ENCODE data around the gene SAP130.

SAP130 gene

GRCh38 chr2:128012698-128013097 is 15.2 kb downstream of the SAP130 start:
- no peaks in the 10 kb centered on the region for H3K27me3 ChIP-seq (ENCODE audit: insufficient read depth, low read depth)
- H3K4me1 ChIP-seq (ENCODE audit: low read depth, poor library complexity, severe bottlenecking), result no peaks in the 10 kb centered on the region
- TF ChIP-seq CTCF (conservative IDR thresholded peaks at IDR 0.05; ENCODE audit: low read depth, low read length), result no peak
- H3K4me2 ChIP-seq, result no peak overlapping the region
- no peak overlapping the region for H3K4me3 ChIP-seq (IDR thresholded peaks at IDR 0.05; ENCODE audit: insufficient read depth, low read depth, low read length)
- no peaks in the 10 kb centered on the region for H3K36me3 ChIP-seq (ENCODE audit: insufficient read depth)
- no peaks in the 10 kb centered on the region for H4K20me1 ChIP-seq (ENCODE audit: insufficient read depth)
- H3K27ac ChIP-seq, result no peak overlapping the region
- no peaks in the 10 kb centered on the region for H3K79me2 ChIP-seq (ENCODE audit: insufficient read depth, low read depth)
- H2AFZ ChIP-seq (ENCODE audit: low read depth), result no peak overlapping the region
- no peak overlapping the region for H3K9ac ChIP-seq

GRCh38 chr2:128008074-128008672 is 19.7 kb downstream of the SAP130 start:
- H3K9ac ChIP-seq, result no peak overlapping the region
- H3K27me3 ChIP-seq (ENCODE audit: insufficient read depth, low read depth), result no peaks in the 10 kb centered on the region
- no peaks in the 10 kb centered on the region for H3K79me2 ChIP-seq (ENCODE audit: insufficient read depth, low read depth)
- H3K4me2 ChIP-seq, result no peak overlapping the region
- TF ChIP-seq CTCF (conservative IDR thresholded peaks at IDR 0.05; ENCODE audit: low read depth, low read length), result no peak
- no peaks in the 10 kb centered on the region for H3K36me3 ChIP-seq (ENCODE audit: insufficient read depth)
- no peak overlapping the region for H2AFZ ChIP-seq (ENCODE audit: low read depth)
- H3K4me1 ChIP-seq (ENCODE audit: low read depth, poor library complexity, severe bottlenecking), result no peaks in the 10 kb centered on the region
- no peaks in the 10 kb centered on the region for H4K20me1 ChIP-seq (ENCODE audit: insufficient read depth)
- no peak overlapping the region for H3K4me3 ChIP-seq (IDR thresholded peaks at IDR 0.05; ENCODE audit: insufficient read depth, low read depth, low read length)
- H3K27ac ChIP-seq, result no peak overlapping the region

- no peak for TF ChIP-seq CTCF (conservative IDR thresholded peaks at IDR 0.05; ENCODE audit: low read depth, low read length)
- Histone ChIP-seq H3K79me2 (ENCODE audit: insufficient read depth, low read depth) (no peaks in the 10 kb centered on the region), H3K4me3 (IDR thresholded peaks at IDR 0.05; ENCODE audit: insufficient read depth, low read depth, low read length) (no peak overlapping the region), H2AFZ (ENCODE audit: low read depth) (no peak overlapping the region), H3K4me2 (no peak overlapping the region), H3K9ac (no peak overlapping the region), H3K36me3 (ENCODE audit: insufficient read depth) (no peaks in the 10 kb centered on the region), H3K4me1 (ENCODE audit: low read depth, poor library complexity, severe bottlenecking) (no peaks in the 10 kb centered on the region), H3K27me3 (ENCODE audit: insufficient read depth, low read depth) (no peaks in the 10 kb centered on the region), H3K27ac (no peak overlapping the region), H4K20me1 (ENCODE audit: insufficient read depth) (no peaks in the 10 kb centered on the region)
These were observed 23.4 kb downstream of the SAP130 start for GRCh38 chr2:128004509-128004908.

- Histone ChIP-seq H3K4me2 (no peak overlapping the region), H3K79me2 (ENCODE audit: insufficient read depth, low read depth) (no peaks in the 10 kb centered on the region), H3K36me3 (ENCODE audit: insufficient read depth) (no peaks in the 10 kb centered on the region), H3K4me3 (IDR thresholded peaks at IDR 0.05; ENCODE audit: insufficient read depth, low read depth, low read length) (no peak overlapping the region), H3K4me1 (ENCODE audit: low read depth, poor library complexity, severe bottlenecking) (no peaks in the 10 kb centered on the region), H3K27ac (no peak overlapping the region), H2AFZ (ENCODE audit: low read depth) (no peak overlapping the region), H4K20me1 (ENCODE audit: insufficient read depth) (no peaks in the 10 kb centered on the region), H3K9ac (no peak overlapping the region), H3K27me3 (ENCODE audit: insufficient read depth, low read depth) (no peaks in the 10 kb centered on the region)
- no peak for TF ChIP-seq CTCF (conservative IDR thresholded peaks at IDR 0.05; ENCODE audit: low read depth, low read length)
These were observed 24.4 kb downstream of the SAP130 start for GRCh38 chr2:128003463-128003862.

Measured in KMS-11 (cell line).